GM12878 (cell line): ENCODE data around the gene PREX1.

Experiments
- EGR1 ChIP-seq, 2 experiments: IDR thresholded peaks; 1 replicate in 1 of 2; 2 replicates in 1 of 2; pipeline ENCODE4 v1.6.1; 2011 to 2012; ENCODE audit warnings: low read depth in 2 of 2, low read length in 2 of 2, borderline replicate concordance in 1 of 2, mild to moderate bottlenecking in 1 of 2, moderate library complexity in 1 of 2
- EZH2 ChIP-seq: IDR thresholded peaks from 2 replicates; pipeline ENCODE4 v1.6.1; 2012; ENCODE audit warnings: low read depth, mild to moderate bottlenecking, control low read depth, inconsistent platforms, low read length, borderline replicate concordance; ENCODE audit not compliant: control insufficient read depth
- FOS ChIP-seq: IDR thresholded peaks from 3 replicates; pipeline ENCODE4 v1.6.1; 2011; ENCODE audit warnings: borderline replicate concordance; ENCODE audit not compliant: insufficient read length; ENCODE audit errors: extremely low read depth
- POLR2A ChIP-seq: IDR thresholded peaks from 2 replicates; pipeline ENCODE4 v1.6.1; 2011; ENCODE audit warnings: low read depth, mild to moderate bottlenecking, low read length
- PRDM15 ChIP-seq: fragments of 450-650 bp; formaldehyde crosslinking; IDR thresholded peaks from 2 replicates; pipeline ENCODE4 v1.4.0; 2020; ENCODE audit warnings: mild to moderate bottlenecking, moderate library complexity
- RAD21 ChIP-seq: IDR thresholded peaks from 2 replicates; pipeline ENCODE4 v1.6.1; 2011; ENCODE audit warnings: mild to moderate bottlenecking, low read depth, low read length, moderate library complexity; ENCODE audit not compliant: insufficient read depth
- ZNF274 ChIP-seq: IDR thresholded peaks from one replicate; pipeline ENCODE4 v1.8.0; 2011; ENCODE audit not compliant: insufficient read length, insufficient read depth
- ZNF592 ChIP-seq: fragments of 450-650 bp; IDR thresholded peaks from 2 replicates; pipeline ENCODE4 v1.6.1; 2017; ENCODE audit warnings: mild to moderate bottlenecking, moderate library complexity
- TF ChIP-seq, protein P1 (sequence below): IDR thresholded peaks from 2 replicates; pipeline ENCODE4 v1.6.1; 2012; ENCODE audit warnings: low read depth, low read length, improper control_type of control experiment
- TF ChIP-seq, protein P2 (sequence below): IDR thresholded peaks from 2 replicates; pipeline ENCODE4 v1.6.1; 2012; ENCODE audit warnings: improper control_type of control experiment, low read depth, low read length; ENCODE audit not compliant: insufficient replicate concordance
- TF ChIP-seq, protein P3 (sequence below), 3 experiments: IDR thresholded peaks in 2 of 3; conservative IDR thresholded peaks in 1 of 3; 2 replicates each; pipeline ENCODE4 v1.5.1; 2011; ENCODE audit warnings: low read depth in 3 of 3, low read length in 3 of 3, mild to moderate bottlenecking in 3 of 3, control low read depth in 2 of 3, moderate library complexity in 2 of 3, inconsistent platforms in 1 of 3, mixed read lengths in 1 of 3; ENCODE audit not compliant: control insufficient read depth in 2 of 3, insufficient read depth in 1 of 3; ENCODE audit errors: extremely low read depth in 1 of 3

DNA sequence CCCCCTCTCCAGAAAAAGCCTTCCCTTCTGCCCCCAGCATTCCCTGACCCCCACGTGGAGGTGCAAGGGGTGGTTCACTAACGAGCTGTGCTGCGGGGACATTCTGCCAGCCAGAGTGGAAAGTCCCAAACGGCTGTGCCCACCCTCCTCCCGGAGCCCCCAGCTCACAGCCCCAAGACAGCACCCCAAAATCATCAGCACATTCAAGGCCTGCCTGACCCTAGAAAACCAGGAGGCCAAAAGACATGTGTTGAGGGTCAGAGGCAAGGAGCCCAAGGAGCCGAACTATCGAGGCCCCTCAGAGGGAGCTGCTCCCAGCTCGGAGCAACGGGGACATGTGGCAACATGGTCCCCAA lies 197.9 kb downstream of the PREX1 start:
- TF ChIP-seq, protein P1, sequence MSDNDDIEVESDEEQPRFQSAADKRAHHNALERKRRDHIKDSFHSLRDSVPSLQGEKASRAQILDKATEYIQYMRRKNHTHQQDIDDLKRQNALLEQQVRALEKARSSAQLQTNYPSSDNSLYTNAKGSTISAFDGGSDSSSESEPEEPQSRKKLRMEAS = no peak
- no peak for TF ChIP-seq ZNF274
- TF ChIP-seq POLR2A = no peak
- no peak for TF ChIP-seq EZH2
- no peak for TF ChIP-seq RAD21
- no peak for TF ChIP-seq FOS
- TF ChIP-seq, protein P2, sequence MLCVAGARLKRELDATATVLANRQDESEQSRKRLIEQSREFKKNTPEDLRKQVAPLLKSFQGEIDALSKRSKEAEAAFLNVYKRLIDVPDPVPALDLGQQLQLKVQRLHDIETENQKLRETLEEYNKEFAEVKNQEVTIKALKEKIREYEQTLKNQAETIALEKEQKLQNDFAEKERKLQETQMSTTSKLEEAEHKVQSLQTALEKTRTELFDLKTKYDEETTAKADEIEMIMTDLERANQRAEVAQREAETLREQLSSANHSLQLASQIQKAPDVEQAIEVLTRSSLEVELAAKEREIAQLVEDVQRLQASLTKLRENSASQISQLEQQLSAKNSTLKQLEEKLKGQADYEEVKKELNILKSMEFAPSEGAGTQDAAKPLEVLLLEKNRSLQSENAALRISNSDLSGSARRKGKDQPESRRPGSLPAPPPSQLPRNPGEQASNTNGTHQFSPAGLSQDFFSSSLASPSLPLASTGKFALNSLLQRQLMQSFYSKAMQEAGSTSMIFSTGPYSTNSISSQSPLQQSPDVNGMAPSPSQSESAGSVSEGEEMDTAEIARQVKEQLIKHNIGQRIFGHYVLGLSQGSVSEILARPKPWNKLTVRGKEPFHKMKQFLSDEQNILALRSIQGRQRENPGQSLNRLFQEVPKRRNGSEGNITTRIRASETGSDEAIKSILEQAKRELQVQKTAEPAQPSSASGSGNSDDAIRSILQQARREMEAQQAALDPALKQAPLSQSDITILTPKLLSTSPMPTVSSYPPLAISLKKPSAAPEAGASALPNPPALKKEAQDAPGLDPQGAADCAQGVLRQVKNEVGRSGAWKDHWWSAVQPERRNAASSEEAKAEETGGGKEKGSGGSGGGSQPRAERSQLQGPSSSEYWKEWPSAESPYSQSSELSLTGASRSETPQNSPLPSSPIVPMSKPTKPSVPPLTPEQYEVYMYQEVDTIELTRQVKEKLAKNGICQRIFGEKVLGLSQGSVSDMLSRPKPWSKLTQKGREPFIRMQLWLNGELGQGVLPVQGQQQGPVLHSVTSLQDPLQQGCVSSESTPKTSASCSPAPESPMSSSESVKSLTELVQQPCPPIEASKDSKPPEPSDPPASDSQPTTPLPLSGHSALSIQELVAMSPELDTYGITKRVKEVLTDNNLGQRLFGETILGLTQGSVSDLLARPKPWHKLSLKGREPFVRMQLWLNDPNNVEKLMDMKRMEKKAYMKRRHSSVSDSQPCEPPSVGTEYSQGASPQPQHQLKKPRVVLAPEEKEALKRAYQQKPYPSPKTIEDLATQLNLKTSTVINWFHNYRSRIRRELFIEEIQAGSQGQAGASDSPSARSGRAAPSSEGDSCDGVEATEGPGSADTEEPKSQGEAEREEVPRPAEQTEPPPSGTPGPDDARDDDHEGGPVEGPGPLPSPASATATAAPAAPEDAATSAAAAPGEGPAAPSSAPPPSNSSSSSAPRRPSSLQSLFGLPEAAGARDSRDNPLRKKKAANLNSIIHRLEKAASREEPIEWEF = no peak
- TF ChIP-seq, protein P3, sequence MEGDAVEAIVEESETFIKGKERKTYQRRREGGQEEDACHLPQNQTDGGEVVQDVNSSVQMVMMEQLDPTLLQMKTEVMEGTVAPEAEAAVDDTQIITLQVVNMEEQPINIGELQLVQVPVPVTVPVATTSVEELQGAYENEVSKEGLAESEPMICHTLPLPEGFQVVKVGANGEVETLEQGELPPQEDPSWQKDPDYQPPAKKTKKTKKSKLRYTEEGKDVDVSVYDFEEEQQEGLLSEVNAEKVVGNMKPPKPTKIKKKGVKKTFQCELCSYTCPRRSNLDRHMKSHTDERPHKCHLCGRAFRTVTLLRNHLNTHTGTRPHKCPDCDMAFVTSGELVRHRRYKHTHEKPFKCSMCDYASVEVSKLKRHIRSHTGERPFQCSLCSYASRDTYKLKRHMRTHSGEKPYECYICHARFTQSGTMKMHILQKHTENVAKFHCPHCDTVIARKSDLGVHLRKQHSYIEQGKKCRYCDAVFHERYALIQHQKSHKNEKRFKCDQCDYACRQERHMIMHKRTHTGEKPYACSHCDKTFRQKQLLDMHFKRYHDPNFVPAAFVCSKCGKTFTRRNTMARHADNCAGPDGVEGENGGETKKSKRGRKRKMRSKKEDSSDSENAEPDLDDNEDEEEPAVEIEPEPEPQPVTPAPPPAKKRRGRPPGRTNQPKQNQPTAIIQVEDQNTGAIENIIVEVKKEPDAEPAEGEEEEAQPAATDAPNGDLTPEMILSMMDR (IDR thresholded peaks at IDR 0.05 in 2 of 3, conservative IDR thresholded peaks at IDR 0.05 in 1 of 3; ENCODE audit: control insufficient read depth in 2 of 3, extremely low read depth in 1 of 3, insufficient read depth in 1 of 3, low read depth in 3 of 3, low read length in 3 of 3) = no peak
- no peak for TF ChIP-seq ZNF592
- no peak for TF ChIP-seq EGR1 (IDR thresholded peaks at IDR 0.05; ENCODE audit: borderline replicate concordance in 1 of 2, low read depth in 2 of 2, low read length in 2 of 2)
- no peak for TF ChIP-seq PRDM15
